GM21526 (cell line): Measurements from ENCODE around the gene RBM34.
A peak's percentile ranks its signal among the peaks of the same experiment; 100 is the strongest.
"Not testable (repeated sequence)": the region's sequence is repeated elsewhere in the genome, so short reads cannot be mapped to it uniquely, and the experiment has no call there.

Experiments
- ATAC-seq: cut with Tn5 transposase; IDR thresholded peaks from one replicate; pipeline ENCODE4 v1.9.1; 2021; ENCODE audit warnings: moderate library complexity; ENCODE audit not compliant: unreplicated experiment, low FRiP score

The RBM34 gene

DNA sequence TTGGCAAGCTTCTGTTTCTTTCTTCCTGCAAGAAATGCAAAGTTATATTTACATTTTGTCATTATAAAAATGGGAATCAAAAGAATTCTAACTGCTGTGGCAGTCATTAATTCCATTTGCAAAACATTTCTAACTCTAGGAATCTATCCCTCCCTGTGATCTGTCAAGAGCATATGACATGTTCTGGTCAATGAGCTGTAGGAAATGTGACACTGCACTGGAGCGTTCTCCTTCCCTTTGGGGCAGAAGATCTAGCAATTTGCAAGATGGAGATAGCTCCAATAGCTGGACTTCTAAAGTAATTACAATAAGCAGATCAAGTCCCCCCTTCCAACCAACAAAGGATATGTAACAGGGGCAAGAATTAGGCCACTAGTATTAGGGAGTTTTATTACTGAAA lies 38.7 kb downstream of the RBM34 start:
- no peak for ATAC-seq

DNA sequence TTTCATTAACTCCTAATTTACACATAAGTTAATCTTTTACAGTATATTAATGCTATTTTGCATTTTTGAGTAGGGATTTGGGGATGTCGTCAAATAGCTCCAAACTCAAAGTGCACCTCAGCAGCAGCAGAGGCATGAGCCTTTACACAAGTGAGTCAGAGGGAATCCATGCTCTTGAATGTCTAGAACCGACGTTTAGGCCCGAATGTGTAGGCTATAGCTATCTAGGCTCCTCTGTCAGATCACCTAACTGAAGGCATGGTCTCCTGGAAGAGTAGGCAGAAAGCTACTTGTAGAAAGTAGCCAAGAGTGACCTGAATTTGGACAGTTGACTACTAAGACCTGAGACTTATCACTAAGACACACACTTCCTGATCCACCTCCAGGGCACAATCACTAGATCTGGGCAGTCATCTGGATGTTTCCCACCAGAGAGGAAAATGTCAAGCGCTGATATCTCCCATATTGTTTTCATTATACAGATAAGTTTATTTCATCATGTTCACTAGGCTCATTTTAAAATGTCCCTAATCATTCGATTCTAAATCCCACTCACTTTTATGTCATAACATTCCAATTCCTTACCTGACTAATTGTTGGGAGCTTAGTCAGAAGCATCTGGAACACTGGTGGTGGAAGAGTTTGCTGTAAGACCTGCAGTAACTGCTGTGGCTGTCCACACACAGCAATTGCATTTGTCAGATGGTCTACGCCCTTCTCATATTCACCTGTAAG lies 47.7 kb downstream of the RBM34 start:
- no peak for ATAC-seq

DNA sequence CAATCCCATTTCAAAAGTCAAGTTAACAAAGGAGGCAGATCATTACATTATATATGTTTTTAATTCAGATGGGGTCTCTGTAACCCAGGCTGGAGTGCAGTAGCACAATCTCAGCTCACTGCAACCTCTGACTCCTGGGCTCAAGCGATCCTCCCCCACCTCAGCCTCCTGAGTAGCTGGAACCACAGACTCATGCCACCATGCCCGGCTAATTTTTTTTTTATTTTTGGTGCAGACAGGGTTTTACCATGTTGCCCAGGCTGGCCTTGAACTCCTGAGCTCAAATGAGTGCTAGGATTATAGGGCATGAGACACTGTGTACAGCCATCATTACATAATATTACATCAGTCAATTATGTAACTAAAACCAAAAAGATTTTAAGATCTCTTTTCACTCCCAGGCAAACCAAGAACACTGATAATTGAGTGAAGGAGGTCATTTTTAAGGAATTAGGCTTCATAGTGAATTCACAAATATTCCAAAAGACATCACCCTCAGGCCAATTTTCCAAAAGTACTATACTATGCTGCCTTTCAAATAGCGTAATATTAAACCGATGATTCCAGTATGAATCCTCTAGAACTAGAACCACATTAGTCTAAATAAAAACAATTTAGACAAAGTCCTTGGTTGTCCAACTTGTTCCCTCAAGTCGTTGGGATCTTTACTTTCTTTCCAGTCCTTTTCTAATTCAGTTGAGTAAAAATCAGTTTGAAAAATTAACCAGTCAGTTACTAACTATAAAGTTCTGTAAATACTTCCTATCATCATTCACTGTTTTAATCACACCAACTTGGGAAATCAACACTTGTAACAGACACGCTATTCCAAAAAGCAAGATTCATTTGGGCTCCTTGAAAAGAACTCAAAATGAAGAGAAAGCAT lies 48.5 kb downstream of the RBM34 start:
- no peak for ATAC-seq

DNA sequence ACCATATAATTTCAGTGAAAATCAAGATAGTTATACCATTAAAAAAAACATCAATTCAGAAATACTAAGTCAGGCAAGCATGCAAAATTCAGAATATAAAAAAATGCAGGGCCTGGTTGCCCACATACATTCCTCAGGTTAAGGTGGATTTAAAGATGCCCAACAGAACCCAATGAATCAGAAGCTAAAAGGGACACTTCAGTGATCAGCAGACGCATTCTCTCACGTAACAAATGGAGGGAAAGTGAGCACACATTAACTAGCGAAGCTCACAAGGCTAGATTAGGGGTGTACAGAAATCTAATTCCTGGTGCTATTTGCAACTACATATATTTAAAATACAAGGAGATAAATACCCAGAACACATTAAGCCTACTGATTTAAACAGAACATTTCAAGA lies 49.9 kb downstream of the RBM34 start:
- ATAC-seq, result no peak

DNA sequence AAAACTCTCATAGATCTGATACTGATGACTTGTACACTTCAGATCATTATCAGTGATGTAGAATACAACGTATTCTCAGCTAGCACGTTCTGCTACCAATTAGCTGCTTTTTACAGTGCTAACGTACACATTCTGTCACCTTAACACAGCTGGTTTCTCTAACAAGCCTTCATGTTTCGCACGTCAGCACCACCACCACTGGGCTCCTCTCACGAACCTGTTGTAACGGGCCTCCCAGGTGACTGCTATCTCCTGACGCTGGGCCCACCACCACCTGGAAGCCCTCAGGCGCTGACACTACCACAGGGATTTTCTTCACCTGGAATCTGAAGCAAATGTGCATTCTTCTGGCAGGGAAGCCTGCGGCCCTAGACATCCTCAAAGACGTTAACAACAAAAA lies 52.2 kb downstream of the RBM34 start:
- ATAC-seq, result no peak

DNA sequence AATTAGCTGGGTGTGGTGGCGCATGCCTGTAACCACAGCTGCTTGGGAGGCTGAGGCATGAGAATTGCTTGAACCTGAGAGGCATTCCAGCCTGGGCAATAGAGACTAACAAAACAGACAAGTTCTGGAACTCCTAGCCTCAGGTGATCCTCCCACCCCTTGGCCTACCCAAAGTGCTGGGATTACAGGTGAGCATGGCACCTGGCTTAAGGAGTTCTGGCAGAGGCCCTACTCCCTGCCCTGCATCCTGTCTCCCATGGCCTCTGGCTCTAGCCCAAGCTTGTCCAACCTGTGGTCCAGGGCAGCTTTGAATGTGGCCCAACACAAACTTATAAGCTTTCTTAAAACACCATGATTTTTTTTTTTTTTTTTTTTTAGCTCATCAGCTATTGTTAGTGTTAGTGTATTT lies 52.9 kb downstream of the RBM34 start:
- no peak for ATAC-seq

DNA sequence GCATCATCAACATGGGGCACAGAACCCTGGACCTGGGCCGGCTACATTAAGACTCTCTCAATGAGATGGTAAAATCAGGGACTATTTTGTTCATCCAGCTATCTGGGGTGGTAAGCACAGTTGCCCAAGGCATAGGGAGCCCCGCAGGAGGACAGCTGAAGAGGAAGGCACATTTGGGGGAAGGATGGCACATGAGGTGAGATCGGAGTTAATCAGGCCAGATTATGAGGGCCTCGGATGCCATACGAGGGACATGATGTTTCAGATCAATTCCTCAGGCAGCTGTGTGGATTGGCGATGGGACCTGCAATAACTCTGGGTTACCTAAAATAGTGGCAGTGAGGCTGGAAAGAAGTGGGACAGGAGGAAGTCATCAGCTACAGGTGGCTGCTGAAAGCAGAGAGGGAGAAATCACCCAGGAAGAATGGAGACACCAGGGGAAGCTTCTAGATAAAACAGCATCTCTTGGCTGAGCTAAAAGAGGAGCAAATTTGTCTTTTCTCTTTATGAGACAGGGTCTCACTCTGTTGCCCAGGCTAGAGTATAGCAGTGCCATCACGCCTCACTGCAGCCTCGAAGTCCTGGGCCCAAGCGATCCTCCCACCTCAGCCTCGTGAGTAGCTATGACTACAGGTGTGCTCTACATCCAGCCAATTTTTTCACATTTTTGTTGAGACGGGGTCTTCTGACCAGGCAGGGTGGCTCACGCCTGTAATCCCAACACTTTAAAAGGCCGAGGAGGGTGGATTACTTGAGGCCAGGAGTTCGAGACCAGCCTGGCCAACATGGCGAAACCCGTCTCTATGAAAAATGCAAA lies 53.5 kb downstream of the RBM34 start:
- no peak for ATAC-seq

DNA sequence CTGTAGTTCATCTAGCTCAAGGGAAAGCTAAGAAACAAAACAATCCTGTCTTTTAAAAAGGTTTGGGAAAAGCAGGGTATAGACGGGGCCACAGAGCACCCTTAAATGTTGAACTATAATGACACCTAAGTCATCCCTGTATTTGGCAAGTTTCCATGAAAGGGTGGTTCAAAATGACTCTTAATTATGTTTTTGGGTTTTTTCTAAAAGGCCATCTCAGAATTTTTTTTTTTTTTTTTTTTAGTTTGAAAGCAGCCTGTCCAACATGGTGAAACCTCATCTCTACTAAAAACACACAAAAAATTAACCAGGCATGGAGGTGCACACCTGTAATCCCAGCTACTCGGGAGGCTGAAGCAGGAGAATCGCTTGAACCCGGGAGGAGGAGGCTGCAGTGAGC lies 54.6 kb downstream of the RBM34 start:
- ATAC-seq, result no peak

DNA sequence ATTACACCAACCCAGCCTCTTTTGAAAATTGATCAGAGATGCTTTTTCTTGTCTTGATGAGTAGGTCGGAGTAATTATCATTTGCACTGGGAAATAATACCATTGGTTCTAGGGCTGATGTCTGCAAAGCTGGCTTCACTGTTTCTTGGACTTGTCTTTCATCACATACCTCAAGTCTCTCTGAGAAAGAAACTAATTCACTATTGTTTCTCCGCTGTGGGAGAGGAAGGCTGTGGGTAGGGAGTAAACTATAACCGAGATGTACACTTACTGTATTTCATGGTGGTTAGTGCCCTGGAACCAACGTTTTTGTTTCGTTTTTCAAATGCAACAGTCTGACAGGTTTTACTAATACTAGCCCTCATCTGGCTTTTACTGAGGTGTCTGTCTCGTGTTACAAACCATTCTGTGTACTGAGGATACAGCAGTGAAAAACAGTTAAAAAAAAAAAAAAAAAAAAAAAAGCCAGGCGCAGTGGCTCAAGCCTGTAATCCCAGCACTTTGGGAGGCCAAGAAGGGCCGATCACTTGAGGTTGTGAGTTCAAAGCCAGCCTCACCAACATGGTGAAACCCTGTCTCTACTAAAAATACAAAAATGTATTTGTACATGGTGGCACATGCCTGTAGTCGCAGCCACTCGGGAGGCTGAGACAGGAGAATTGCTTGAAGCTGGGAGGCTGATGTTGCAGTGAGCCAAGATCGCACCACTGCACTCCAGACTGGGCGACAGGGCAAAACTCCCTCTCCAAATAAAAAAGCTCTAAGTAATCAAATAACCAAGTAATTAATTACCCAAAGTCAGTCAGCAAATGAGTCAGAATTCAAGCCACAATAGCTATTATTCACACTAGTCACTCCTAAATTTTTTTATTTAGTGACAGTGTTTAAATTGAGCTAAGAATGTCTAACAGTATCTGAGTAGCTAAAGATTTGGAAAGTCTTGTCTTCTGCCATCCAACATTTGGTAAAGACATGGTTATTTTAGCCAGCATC lies 55.7 kb downstream of the RBM34 start:
- ATAC-seq, result peak; percentile 74

DNA sequence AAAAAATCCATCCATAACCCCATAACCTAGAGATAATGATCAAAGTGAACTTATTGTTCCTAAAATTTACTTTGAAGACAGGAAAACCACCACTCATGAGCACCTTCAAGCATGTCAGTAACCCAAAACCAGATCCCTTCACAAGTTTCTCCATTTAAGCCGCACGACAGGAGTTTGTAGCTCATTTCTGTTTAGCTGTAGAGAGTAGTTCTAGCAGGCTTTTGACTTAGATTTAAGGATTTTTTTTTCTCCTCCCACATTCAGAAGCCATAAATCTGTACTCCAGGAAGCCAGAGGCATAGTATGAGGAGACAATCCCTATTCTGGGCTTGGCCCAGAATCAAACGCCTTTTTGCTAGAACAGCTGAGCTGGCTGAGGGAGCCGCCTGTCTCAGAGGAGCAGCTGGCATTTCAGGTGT lies 58.0 kb downstream of the RBM34 start:
- no peak for ATAC-seq

DNA sequence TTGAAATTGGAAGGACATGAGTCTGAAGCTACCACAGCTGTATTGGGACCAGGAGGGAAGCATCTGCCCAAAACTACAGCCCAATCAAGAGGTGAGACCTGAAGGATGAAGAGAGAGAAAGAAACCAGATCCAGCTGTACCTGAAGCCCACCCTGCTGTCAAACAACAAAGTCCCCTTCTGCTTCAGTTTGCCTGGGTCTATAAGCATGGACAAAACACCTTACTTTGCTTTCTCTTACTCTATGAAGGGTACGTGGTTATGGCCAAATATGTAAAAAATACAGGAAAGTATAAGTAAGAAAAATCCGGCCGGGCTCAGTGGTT lies 58.8 kb downstream of the RBM34 start:
- no peak for ATAC-seq

DNA sequence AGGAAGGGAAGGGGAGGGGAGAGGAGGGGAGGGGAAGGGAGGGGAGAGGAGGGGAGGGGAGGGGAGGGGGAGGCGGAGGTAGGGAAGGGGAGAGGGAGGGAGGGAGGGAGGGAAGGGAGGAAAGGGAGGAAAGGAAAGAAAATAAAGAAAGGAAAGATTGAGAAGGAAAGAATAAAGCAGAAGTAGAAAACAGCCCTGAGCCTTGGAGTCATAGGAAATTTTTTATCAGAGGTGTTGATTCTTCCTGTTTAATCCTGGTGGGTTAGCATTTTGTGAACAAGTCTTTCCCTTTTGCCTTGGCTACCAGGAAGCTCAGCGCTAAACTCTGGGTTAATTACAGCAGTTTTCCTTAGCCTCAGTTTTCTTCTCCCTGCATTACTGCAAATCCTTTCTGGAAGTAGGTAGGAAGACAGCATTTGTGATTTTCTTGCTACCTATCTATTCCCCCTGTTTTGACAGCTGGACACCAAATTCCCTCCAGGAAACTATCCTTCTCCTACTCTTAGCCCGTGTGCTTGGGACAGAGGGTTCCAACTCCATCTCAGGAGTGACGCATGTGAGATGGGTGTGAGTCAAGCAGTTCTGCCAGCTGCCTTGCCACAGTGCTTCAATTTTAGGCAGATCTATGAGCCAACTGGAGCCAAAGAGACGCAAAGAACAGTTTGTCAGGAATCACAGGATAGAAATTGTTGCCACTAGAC lies 59.3 kb downstream of the RBM34 start:
- ATAC-seq, result no peak

DNA sequence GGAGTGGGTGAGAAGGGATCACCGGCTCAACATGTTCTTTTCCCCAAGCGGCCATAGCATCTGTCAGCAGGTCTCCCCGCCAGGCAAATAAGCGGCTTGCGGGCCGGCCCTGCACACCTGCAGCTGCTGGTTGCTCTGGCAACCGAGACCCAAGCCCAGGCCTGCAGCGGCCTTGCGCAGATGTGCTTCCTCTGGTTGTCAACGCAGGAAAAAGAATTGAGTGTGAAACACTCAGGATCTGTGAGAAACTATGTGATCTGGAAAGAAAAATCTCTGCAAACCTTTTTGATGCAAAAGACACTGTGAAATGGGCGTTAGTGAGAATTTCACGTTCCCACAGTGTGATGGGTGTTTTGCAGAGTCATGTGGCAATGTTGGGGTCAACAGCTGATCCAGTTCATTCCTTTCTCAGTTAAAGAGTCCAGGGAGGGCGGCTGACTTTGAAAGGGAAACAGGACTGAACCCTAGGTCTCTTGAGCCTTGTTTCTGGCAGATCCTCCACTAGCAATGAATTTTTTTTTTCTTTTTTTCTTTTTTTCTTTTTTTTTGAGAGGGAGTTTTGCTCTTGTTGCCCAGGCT lies 60.8 kb downstream of the RBM34 start:
- no peak for ATAC-seq

DNA sequence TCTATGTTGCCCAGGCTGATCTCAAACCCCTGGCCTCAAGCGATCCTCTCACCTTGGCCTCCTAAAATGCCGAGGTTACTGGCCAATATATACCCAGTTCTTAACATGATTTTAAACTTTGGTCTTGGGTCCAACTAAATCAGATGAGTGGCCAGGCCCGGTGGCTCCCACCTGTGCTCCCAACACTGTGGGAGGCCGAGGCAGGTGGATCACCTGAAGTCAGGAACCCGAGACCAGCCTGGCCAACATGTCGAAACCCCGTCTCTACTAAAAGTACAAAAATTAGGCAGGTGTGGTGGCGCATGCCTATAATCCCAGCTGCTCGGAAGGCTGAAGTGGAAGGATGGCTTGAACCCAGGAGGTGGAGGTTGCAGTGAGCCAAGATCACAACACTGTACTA lies 62.1 kb downstream of the RBM34 start:
- no peak for ATAC-seq

DNA sequence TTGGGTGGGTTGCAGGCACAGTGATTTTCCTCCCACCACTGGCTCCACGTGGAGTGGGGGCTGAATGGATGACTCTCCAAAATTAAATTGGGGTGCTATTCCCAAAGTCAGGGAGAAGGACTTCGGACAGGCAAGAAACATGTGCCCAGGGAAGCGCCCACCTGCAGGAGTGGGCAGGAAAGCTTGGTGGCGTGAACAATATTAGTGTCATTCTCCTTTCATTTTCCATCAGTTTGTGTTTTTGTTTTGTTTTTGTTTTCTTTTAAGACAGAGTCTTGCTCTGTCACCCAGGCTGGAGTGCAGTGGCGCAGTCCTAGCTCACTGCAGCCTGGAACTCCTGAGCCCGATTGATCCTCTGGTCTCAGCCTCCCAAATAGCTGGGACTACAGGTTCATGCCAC lies 62.5 kb downstream of the RBM34 start:
- no peak for ATAC-seq

DNA sequence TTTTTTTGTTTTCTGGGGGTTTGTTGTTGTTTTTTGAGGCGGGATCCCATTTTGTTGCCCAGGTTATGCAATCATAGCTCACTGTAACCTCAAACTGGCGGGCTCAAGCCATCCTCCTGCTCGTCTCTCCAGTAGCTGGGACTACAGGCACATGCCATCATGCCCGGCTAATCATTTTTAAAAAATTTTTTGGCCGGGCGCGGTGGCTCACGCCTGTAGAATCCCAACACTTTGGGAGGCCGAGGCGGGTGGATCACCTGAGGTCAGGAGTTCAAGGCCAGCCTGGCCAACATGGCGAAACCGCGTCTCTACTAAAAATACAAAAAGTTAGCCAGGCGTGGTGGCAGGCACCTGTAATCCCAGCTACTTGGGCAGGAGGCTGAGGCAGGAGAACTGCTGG lies 63.5 kb downstream of the RBM34 start:
- not testable (repeated sequence) for ATAC-seq

DNA sequence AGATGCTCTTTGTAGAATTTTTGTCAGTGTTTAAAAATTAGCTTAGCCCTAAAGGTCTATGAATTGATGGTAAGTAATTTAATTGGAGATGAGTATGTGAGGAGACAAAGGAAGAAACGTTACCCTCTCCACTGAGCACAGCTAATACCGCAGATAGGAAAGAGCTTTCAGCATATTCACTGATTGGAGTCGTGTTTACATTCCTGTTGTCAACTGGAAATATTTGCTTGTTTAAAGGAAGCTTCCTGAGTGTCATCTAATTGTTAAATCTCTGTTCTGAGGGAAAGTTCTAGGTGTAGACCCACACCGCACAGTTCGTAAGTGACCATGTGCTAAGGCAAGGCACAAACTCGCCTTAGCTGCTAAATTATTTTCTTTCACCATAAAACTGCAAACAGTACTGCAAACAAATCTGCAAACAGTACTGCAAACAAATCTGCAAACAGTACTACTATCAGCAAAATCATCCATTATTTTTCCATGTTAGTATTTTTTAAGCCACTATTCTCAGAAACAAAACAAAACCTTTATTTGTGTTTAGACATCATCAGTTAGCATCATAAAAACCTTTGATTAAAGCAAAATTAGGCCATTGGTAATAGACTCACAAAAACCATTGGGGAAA lies 65.0 kb downstream of the RBM34 start:
- ATAC-seq, result no peak

DNA sequence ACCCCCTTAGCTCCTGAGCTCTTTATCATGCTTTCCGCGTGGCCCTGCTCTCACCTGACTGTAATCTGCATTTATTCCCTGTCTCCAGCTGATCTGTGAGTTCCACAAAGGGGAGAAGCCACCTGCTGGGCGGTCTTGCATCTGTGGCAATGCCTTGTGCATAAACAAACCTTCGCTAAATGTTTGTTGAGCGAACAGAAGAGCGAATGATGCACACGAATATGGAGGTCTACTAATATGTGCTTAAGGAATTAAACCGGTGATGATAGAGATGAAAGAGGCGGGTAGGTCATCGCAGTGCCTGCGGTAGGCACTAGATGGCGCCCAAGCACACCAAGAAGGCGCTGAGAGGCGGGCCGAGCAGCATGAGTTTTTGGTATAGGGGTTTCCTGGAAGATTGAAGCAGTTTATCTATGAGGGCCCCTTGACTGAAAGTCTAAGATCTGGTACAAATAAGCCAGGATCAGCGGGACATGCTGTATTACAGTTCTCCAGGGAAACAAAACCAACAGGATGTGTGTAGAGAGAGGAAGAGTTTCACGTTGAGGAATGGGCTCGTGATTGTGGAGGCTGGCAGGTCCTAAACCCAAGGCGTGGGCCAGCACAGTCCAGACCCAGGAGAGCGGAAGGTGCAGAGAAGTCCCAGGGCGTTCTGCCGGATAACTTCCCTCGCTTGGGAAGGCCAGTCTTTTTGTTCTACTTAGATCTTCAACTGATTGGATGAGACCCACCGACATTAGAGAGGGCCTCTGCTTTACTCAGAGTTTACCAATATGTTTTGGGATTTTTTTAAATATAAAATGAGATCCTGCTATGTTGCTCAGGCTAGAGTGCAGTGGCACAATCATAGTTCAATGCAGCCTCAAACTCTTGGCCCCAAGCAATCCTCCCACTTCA lies 67.1 kb downstream of the RBM34 start:
- no peak for ATAC-seq
